Karpas-422 (cell line): ENCODE results near the gene HLA-DOB. TPM values are rescaled to one million over a fixed set of nuclear protein-coding genes. Genes with fewer than 3 reads are reported as not detected.
"Not testable (repeated sequence)": the region's sequence is repeated elsewhere in the genome, so short reads cannot be mapped to it uniquely, and the experiment has no call there.

Source experiments
- DNase-seq: peaks from one replicate; pipeline ENCODE4 v3.0.0-alpha.2; 2015
- H2AFZ ChIP-seq: fragments of 200-600 bp; sonication (generic); 2 replicates; pipeline ENCODE4 v1.6.1; 2014; ENCODE audit warnings: antibody characterized with exemption, low read length, mixed read lengths
- H3K27ac ChIP-seq: fragments of 200-600 bp; sonication (generic); 2 replicates; pipeline ENCODE4 v1.5.1; 2014; ENCODE audit warnings: mild to moderate bottlenecking, low read length, moderate library complexity
- H3K27me3 ChIP-seq: fragments of 200-600 bp; sonication (generic); 2 replicates; pipeline ENCODE4 v1.6.1; 2014; ENCODE audit warnings: low read length, mixed read lengths
- H3K36me3 ChIP-seq: fragments of 200-600 bp; sonication (generic); 2 replicates; pipeline ENCODE4 v1.6.1; 2014; ENCODE audit warnings: low read length, mixed read lengths; ENCODE audit not compliant: insufficient read depth
- H3K4me1 ChIP-seq: fragments of 200-600 bp; sonication (generic); 2 replicates; pipeline ENCODE4 v1.6.1; 2014; ENCODE audit warnings: mild to moderate bottlenecking, low read length, mixed read lengths
- H3K4me2 ChIP-seq: fragments of 200-600 bp; sonication (generic); 2 replicates; pipeline ENCODE4 v1.6.1; 2014; ENCODE audit warnings: low read length, low read depth, mild to moderate bottlenecking; ENCODE audit not compliant: poor library complexity, severe bottlenecking
- H3K4me3 ChIP-seq: fragments of 200-600 bp; sonication (generic); 2 replicates; pipeline ENCODE4 v1.5.1; 2014; ENCODE audit warnings: mild to moderate bottlenecking, antibody characterized with exemption, low read length, mixed read lengths
- H3K79me2 ChIP-seq: fragments of 200-600 bp; sonication (generic); 2 replicates; pipeline ENCODE4 v1.6.1; 2014; ENCODE audit warnings: mild to moderate bottlenecking, low read length, mixed read lengths
- H3K9ac ChIP-seq: fragments of 200-600 bp; sonication (generic); 2 replicates; pipeline ENCODE4 v1.6.0; 2014; ENCODE audit warnings: low read length
- H3K9me2 ChIP-seq: fragments of 200-600 bp; sonication (generic), shearing (Covaris generic); replicated peaks from 2 replicates; pipeline ENCODE4 v1.6.0; 2014; ENCODE audit warnings: mild to moderate bottlenecking, low read length, moderate library complexity; ENCODE audit not compliant: insufficient read depth
- H3K9me3 ChIP-seq: fragments of 300-700, 200-600 bp; sonication (generic); 2 replicates; pipeline ENCODE4 v1.6.1; 2014; ENCODE audit warnings: low read length, mixed read lengths
- H4K20me1 ChIP-seq: fragments of 200-600 bp; sonication (generic); 2 replicates; pipeline ENCODE4 v1.6.1; 2014; ENCODE audit warnings: mild to moderate bottlenecking, antibody characterized with exemption, low read length, low read depth; ENCODE audit not compliant: insufficient read depth
- total RNA-seq: library from RNA; depleted of rRNA; stranded (reverse); fragments of >200 nt; shearing (Covaris generic); gene quantifications from 2 replicates; pipeline ENCODE4 v1.2.3, GENCODE V29; 2014; ENCODE audit warnings: low replicate concordance

Gene HLA-DOB
- total RNA-seq, 1 experiment from 2014 or later = 91.6 TPM

GRCh38 chr6:32815996-32816395 is 806 bp downstream of the HLA-DOB start:
- Histone ChIP-seq H4K20me1 (no peaks in the 10 kb centered on the region), H3K4me2 (peak overlapping the region; percentile 82), H3K27ac (peak overlapping the region; percentile 96), H3K9me2 (no peaks in the 10 kb centered on the region), H2AFZ (no peak overlapping the region), H3K36me3 (peaks cover 8% of the 10 kb centered on the region), H3K4me3 (peak overlapping the region; percentile 68), H3K27me3 (no peaks in the 10 kb centered on the region), H3K4me1 (peaks cover 70% of the 10 kb centered on the region), H3K79me2 (peaks cover 9% of the 10 kb centered on the region), H3K9me3 (no peaks in the 10 kb centered on the region), H3K9ac (peak overlapping the region; percentile 76)
- DNase-seq = peak; percentile 95

- Histone ChIP-seq H3K4me1 (peaks cover 65% of the 10 kb centered on the region), H3K27ac (peak overlapping the region; percentile 96), H3K9ac (peak overlapping the region; percentile 67), H3K79me2 (peaks cover 9% of the 10 kb centered on the region), H2AFZ (no peak overlapping the region), H3K9me2 (no peaks in the 10 kb centered on the region), H3K9me3 (no peaks in the 10 kb centered on the region), H3K4me2 (peak overlapping the region; percentile 82), H3K27me3 (no peaks in the 10 kb centered on the region), H4K20me1 (no peaks in the 10 kb centered on the region), H3K4me3 (peak overlapping the region; percentile 68), H3K36me3 (peaks cover 8% of the 10 kb centered on the region)
- no peak for DNase-seq
These were observed 1.7 kb downstream of the HLA-DOB start for GRCh38 chr6:32815115-32815514.

GRCh38 chr6:32814145-32814544 is 2.7 kb downstream of the HLA-DOB start:
- H3K4me3 ChIP-seq = peak overlapping the region; percentile 68; the same call in 1 of the 2 replicates
- H3K27me3 ChIP-seq = no peaks in the 10 kb centered on the region
- peak overlapping the region; percentile 67; the same call in 1 of the 2 replicates for H3K9ac ChIP-seq
- no peak overlapping the region for H2AFZ ChIP-seq
- no peaks in the 10 kb centered on the region for H4K20me1 ChIP-seq
- H3K79me2 ChIP-seq = peaks cover 9% of the 10 kb centered on the region
- H3K27ac ChIP-seq = peak overlapping the region; percentile 96; the same call in 1 of the 2 replicates
- peak overlapping the region; percentile 82 for H3K4me2 ChIP-seq
- H3K9me3 ChIP-seq = no peaks in the 10 kb centered on the region
- DNase-seq = no peak
- H3K36me3 ChIP-seq = peaks cover 8% of the 10 kb centered on the region
- no peaks in the 10 kb centered on the region for H3K9me2 ChIP-seq
- peaks cover 57% of the 10 kb centered on the region for H3K4me1 ChIP-seq

- H3K36me3 ChIP-seq = peaks cover 7% of the 10 kb centered on the region
- no peak for DNase-seq
These were observed 7.6 kb downstream of the HLA-DOB start for GRCh38 chr6:32809171-32809570.

GRCh38 chr6:32807020-32807580 is 9.7 kb downstream of the HLA-DOB start:
- Histone ChIP-seq H3K9me2 (no peaks in the 10 kb centered on the region), H3K79me2 (no peaks in the 10 kb centered on the region), H3K36me3 (no peaks in the 10 kb centered on the region), H3K27me3 (no peaks in the 10 kb centered on the region), H3K27ac (no peak overlapping the region), H3K4me3 (no peak overlapping the region), H4K20me1 (no peaks in the 10 kb centered on the region), H3K4me1 (peaks cover 6% of the 10 kb centered on the region), H2AFZ (no peak overlapping the region), H3K9ac (no peak overlapping the region), H3K4me2 (no peak overlapping the region), H3K9me3 (no peaks in the 10 kb centered on the region)
- no peak for DNase-seq

More at GRCh38 chr6:32809171-32809570, 7.6 kb downstream of the HLA-DOB start:
- no peaks in the 10 kb centered on the region for H3K27me3 ChIP-seq
- no peak overlapping the region for H3K27ac ChIP-seq
- no peak overlapping the region for H2AFZ ChIP-seq
- peaks cover 4% of the 10 kb centered on the region for H3K79me2 ChIP-seq
- no peaks in the 10 kb centered on the region for H4K20me1 ChIP-seq
- H3K9me3 ChIP-seq = no peaks in the 10 kb centered on the region
- no peaks in the 10 kb centered on the region for H3K9me2 ChIP-seq
- no peak overlapping the region for H3K4me2 ChIP-seq
- H3K4me3 ChIP-seq = no peak overlapping the region
- H3K4me1 ChIP-seq = peaks cover 8% of the 10 kb centered on the region
- H3K9ac ChIP-seq = no peak overlapping the region

GRCh38 chr6:32805404-32805803 is 11.4 kb downstream of the HLA-DOB start:
- not testable (repeated sequence) for H3K9me3 ChIP-seq, H3K4me3 ChIP-seq, H3K9me2 ChIP-seq, H2AFZ ChIP-seq, H3K4me1 ChIP-seq, H3K36me3 ChIP-seq, H3K27ac ChIP-seq, H3K4me2 ChIP-seq, H3K27me3 ChIP-seq, DNase-seq, H3K79me2 ChIP-seq, H4K20me1 ChIP-seq, H3K9ac ChIP-seq

- Histone ChIP-seq H3K27ac (no peak overlapping the region), H3K36me3 (no peaks in the 10 kb centered on the region), H3K9ac (no peak overlapping the region), H3K79me2 (no peaks in the 10 kb centered on the region), H3K4me2 (no peak overlapping the region), H3K4me3 (no peak overlapping the region), H3K9me3 (peaks cover 4% of the 10 kb centered on the region; the same call in 1 of the 2 replicates), H4K20me1 (no peaks in the 10 kb centered on the region), H3K9me2 (no peaks in the 10 kb centered on the region), H2AFZ (no peak overlapping the region), H3K4me1 (no peaks in the 10 kb centered on the region), H3K27me3 (no peaks in the 10 kb centered on the region)
- DNase-seq = no peak
These were observed 13.4 kb downstream of the HLA-DOB start for GRCh38 chr6:32803416-32803815.

GRCh38 chr6:32799740-32800139 is 17.1 kb downstream of the HLA-DOB start:
- Histone ChIP-seq H3K27ac (no peak overlapping the region), H3K9me2 (no peaks in the 10 kb centered on the region), H3K36me3 (no peaks in the 10 kb centered on the region), H3K4me2 (no peak overlapping the region), H4K20me1 (no peaks in the 10 kb centered on the region), H3K79me2 (no peaks in the 10 kb centered on the region), H2AFZ (no peak overlapping the region), H3K9ac (no peak overlapping the region), H3K4me1 (peaks cover 15% of the 10 kb centered on the region), H3K9me3 (peaks cover 7% of the 10 kb centered on the region; the same call in 1 of the 2 replicates), H3K27me3 (no peaks in the 10 kb centered on the region), H3K4me3 (no peak overlapping the region)
- DNase-seq = no peak
